Measurements from ENCODE around the gene ADGRG2.

- TF ChIP-seq POLR2A (IDR thresholded peaks at IDR 0.05) (peak; percentile 62 to 81), CTCF (IDR thresholded peaks at IDR 0.05 in 4 of 5, conservative IDR thresholded peaks at IDR 0.05 in 1 of 5) (peak; percentile 67 to 72 (median 68))
Measured at GRCh38 chrX:18984381-18985185, 137.7 kb downstream of the ADGRG2 start.
